ENCODE measurements around the gene SH3TC1.

- TF ChIP-seq CTCF (IDR thresholded peaks at IDR 0.05; ENCODE audit: insufficient read depth, low read length, poor library complexity, severe bottlenecking): no peak
- no peak for TF ChIP-seq EZH2phosphoT487 (conservative IDR thresholded peaks at IDR 0.05; ENCODE audit: low read length)
Observed at GRCh38 chr4:8277356-8278008, 78.4 kb downstream of the SH3TC1 start.

Measured in SU-DHL-6 (cell line).